GM10266 (cell line): Measurements from ENCODE around the gene ALDH4A1.

ENCODE experiments used
- DNase-seq: peaks from one replicate; pipeline ENCODE4 v3.0.0; 2012; ENCODE audit errors: extremely low spot score
- TF ChIP-seq, protein P1 (sequence below): IDR thresholded peaks from 2 replicates; pipeline ENCODE4 v1.5.1; 2012; ENCODE audit warnings: mild to moderate bottlenecking, low read depth; ENCODE audit not compliant: control insufficient read depth, insufficient read depth; ENCODE audit errors: missing control alignments

ALDH4A1 gene

DNA sequence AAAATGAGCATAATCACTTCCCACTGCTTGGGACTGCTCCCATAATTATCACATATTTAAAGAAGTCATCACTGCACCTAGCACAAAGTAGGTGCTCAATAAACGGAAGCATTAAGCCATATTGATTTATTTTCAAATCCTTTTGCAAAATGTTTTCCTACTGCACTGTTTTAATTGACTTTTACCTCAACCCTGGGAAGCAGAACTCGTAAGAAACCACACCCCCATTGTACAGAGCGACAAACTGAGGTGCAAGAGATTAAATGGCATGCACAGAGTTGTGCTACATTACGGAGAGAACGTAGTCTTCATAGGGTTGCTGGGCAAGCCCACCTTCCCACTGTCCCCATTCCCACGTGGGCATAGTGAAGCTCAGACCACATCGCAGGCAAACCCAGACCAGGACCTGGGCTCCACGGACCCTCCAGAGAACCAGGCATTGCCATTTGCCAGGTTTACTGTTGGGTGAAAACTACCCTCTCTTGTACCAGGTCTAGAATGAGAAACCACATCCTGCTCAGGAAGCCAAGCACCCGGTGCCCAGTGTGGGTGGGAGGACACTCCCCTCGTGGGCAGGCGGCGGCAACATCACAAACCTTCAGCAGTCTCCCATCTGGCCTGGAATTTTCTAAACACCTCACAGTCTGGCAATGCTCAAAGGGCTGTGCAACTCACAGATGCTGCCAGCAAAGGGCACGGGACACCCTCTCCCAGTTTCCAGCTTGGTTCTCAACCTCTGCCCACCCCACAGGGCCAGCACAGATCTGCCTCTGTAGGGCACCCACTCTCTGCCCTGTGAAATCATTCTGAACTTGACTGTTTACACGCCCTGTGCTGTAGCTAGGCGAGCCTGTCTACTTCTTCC is 45.9 kb upstream of the ALDH4A1 start:
- TF ChIP-seq, protein P1, sequence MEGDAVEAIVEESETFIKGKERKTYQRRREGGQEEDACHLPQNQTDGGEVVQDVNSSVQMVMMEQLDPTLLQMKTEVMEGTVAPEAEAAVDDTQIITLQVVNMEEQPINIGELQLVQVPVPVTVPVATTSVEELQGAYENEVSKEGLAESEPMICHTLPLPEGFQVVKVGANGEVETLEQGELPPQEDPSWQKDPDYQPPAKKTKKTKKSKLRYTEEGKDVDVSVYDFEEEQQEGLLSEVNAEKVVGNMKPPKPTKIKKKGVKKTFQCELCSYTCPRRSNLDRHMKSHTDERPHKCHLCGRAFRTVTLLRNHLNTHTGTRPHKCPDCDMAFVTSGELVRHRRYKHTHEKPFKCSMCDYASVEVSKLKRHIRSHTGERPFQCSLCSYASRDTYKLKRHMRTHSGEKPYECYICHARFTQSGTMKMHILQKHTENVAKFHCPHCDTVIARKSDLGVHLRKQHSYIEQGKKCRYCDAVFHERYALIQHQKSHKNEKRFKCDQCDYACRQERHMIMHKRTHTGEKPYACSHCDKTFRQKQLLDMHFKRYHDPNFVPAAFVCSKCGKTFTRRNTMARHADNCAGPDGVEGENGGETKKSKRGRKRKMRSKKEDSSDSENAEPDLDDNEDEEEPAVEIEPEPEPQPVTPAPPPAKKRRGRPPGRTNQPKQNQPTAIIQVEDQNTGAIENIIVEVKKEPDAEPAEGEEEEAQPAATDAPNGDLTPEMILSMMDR, result no peak
- no peak for DNase-seq

DNA sequence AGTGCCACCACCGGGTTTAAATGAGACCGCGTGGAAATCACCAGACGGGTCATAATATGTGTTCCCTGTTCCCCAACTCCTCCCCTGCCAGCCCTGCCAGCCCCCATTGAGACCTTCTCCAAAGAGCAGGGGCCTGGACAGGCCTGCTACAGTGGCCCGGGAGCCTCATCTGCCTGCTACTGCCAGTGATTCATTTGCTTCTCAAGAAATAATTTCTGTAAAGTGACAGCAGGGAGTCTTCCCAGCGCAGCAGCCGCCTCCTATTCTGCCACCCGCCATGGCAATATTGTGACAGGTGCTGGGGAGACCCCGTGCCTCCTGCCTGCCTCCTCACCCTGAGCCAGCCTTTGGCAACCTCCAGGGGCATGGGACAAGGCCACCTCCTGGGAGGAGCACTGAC is 45.2 kb upstream of the ALDH4A1 start:
- no peak for DNase-seq
- TF ChIP-seq, protein P1, result no peak

DNA sequence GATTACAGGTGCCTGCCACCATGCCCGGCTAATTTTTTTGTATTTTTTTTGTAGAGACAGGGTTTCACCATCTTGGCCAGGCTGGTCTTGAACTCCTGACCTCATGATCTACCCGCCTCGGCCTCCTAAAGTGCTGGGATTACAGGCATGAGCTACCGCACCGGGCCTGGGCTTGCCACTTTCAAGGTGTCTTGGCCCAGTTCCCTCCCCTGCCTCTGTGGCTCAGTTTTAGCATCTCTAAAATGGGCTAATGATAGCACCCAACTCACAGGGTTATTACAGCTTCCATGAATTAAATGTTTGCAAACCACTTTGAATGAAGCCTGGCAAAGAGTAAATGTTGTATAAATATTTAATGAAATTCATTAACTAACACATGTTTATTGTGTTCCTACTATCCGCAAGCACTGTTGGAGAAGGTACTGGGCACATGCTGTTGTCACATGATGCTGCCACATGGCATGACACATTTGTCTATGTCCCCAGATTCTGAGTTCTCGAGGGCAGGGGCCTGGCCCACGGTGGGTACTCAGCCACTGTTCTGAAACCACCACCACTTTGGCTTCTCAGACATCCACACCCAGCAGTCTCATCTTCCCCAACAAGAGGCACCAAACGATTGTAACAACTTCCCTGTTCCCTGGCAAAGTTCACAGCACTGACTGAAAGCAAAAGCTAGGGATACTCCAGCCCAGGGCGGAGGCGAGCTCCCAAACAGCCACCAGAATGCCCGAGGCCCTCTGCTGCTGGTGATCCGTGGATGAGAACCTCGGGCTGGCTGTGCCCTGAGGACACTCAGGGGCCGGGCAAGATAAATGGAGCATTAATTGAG is 44.4 kb upstream of the ALDH4A1 start:
- TF ChIP-seq, protein P1, result no peak

DNA sequence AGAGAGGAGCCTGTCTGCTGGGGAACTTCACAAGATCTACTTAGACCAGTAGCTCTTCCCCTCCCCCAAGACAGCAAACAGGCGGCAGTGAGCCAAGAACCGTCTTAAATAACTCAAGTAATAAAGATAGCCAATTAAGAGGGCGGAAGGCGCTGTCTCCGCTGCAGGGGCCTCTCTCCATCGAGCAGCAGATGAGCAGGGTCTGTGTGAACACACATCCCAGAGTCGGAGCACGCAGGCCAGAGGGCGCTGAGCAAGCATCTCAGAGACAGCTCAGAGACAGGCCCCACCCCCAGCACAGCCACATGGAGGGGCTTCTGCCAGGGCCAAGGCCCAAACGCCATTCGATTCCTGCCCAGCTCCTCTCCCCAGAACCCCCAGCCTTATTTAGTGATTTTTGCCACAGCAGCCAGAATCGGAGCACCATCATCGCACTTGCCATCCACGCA is 43.1 kb upstream of the ALDH4A1 start:
- TF ChIP-seq, protein P1, result no peak
- no peak for DNase-seq

More for the DNA sequence above, 44.4 kb upstream of the ALDH4A1 start:
- no peak for DNase-seq

DNA sequence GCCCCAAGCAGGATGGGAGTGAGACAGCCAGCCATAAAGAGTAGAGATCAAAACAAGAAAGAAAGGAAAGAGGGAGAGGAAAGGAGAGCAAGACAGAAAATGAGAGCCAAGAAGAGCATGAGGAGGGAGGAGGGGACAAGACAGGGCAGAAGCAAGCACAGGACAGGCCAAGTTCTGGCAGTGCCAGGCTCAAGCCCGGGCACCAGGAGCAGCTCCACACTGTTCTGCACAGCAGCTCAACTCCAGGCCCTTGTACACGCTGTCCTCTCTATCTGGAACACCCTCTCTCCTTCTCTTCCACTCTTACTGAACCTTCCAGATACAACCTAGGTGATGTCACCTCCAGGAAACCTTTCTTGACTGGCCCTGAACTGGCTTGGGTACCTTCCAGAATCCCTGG is 42.5 kb upstream of the ALDH4A1 start:
- TF ChIP-seq, protein P1, result no peak

DNA sequence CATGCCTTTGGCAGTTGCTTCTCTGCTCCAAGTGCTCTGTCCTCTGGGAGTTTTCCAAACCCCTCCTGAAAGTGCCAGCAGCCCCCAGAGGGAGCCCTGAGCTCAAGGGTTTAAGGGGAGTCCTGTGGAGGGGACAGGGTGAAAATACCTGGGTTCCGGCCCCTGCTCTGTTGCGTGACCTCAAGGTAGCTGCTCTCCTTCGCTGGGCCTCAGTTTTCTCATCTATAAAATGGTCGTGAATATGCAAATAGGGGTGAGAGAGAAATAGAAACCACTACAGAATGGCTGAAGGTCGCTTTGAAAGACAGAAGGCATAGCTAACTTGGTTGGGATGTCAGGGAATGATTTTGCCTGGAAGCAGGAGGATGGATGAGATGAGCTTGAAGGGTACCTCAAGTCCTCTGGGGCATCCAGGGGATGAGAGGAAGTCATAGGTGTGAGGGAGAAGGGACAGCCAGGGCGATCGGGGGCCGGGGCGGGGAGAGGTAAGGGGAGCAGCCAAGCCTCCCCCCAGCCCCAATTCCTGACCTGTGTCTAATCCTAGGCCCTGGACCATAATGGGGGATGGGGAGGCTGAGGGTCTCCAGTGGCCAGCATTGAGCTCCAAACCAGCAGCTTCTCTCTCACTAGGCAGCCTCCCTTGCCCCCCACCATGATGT is 41.7 kb upstream of the ALDH4A1 start:
- no peak for DNase-seq
- TF ChIP-seq, protein P1, result no peak

More for the DNA sequence above, 42.5 kb upstream of the ALDH4A1 start:
- DNase-seq, result no peak
